OCI-LY3 (cell line): ENCODE data around the gene TBX6.

Experiments used
- EZH2phosphoT487 ChIP-seq: fragments of 200-600 bp; shearing (Covaris generic); IDR thresholded peaks from 2 replicates; pipeline ENCODE4 v1.6.1; 2018; ENCODE audit warnings: antibody characterized with exemption, mixed run types, low read depth
- TF ChIP-seq, protein P1 (sequence below): fragments of 200-600, 300-600 bp; sonication (generic); IDR thresholded peaks from 2 replicates; pipeline ENCODE4 v1.5.1; 2014; ENCODE audit warnings: antibody characterized with exemption, low read length, low read depth

DNA sequence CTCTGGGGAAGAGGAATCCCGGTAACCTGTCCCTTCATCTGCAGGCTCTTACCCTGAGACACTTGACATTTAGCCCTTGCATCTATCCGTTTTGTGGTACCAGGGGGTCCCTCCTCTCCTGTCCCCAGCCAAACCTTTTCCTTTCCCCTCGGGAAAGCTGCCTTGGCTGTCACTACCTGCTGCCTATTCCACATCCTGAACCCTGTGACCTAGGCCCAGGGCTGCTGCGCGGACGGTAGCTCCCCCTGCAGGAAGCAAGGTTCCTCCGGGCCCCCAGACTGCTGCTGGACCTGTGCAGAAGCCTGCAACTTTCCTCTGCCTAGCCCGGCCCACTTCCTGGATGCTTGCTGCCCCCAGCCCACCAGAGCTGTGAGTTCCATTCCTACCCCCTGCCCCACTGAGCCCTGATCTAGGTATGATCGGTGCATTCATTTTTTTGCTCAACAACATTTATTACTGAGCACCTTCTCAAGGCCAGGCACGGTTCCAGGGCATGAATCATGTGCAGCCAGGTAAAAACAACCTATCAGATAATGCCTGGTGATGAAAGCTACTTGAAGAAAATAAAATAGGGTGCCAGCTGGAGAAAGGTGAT, 36.7 kb downstream of the TBX6 start:
- TF ChIP-seq EZH2phosphoT487 = no peak
- TF ChIP-seq, protein P1, sequence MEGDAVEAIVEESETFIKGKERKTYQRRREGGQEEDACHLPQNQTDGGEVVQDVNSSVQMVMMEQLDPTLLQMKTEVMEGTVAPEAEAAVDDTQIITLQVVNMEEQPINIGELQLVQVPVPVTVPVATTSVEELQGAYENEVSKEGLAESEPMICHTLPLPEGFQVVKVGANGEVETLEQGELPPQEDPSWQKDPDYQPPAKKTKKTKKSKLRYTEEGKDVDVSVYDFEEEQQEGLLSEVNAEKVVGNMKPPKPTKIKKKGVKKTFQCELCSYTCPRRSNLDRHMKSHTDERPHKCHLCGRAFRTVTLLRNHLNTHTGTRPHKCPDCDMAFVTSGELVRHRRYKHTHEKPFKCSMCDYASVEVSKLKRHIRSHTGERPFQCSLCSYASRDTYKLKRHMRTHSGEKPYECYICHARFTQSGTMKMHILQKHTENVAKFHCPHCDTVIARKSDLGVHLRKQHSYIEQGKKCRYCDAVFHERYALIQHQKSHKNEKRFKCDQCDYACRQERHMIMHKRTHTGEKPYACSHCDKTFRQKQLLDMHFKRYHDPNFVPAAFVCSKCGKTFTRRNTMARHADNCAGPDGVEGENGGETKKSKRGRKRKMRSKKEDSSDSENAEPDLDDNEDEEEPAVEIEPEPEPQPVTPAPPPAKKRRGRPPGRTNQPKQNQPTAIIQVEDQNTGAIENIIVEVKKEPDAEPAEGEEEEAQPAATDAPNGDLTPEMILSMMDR = peak; percentile 65
